Measurements from ENCODE around the gene D2HGDH.

Gene D2HGDH

DNA sequence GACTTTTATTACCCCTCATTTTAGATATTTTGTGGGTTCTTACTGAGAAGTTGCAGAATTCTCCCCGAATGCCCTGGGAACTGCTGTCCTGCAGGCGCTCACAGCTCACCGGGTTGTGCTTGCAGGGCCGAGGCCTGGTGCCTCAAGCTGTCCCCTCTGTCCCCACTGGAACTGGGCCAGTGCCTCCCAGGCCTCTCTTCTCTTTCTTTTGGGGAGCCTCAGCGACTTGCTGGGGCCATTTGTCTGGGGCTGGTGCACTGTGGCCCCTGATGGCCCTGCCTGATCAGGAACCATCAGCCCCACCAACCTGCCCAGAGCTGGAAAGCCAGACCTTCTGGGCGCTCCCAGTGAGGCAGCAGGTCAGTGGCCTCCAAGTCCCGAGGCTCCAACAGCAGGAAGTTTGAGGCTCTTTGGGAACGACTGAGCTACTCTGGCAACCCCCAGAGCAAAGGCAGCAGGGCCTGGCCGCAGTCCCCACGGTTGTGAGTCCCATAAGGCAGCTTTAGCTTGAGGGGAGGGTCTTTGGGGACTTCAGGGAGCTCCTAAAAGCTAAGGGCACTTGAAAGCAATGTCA, 59.9 kb downstream of the D2HGDH start:
- Histone ChIP-seq H3K27me3 (ENCODE audit: insufficient read depth, poor library complexity, severe bottlenecking) (no peaks in the 10 kb centered on the region), H3K27ac (ENCODE audit: poor library complexity, severe bottlenecking) (no peak overlapping the region), H3K9me3 (ENCODE audit: severe bottlenecking) (no peaks in the 10 kb centered on the region), H3K4me1 (ENCODE audit: insufficient read depth, poor library complexity, severe bottlenecking) (no peaks in the 10 kb centered on the region), H3K36me3 (ENCODE audit: low read depth) (no peaks in the 10 kb centered on the region), H3K4me3 (ENCODE audit: severe bottlenecking) (no peak overlapping the region)
- no peak for DNase-seq (ENCODE audit: low spot score)
- no peak for ATAC-seq (ENCODE audit: low read depth)
- TF ChIP-seq, protein P1, sequence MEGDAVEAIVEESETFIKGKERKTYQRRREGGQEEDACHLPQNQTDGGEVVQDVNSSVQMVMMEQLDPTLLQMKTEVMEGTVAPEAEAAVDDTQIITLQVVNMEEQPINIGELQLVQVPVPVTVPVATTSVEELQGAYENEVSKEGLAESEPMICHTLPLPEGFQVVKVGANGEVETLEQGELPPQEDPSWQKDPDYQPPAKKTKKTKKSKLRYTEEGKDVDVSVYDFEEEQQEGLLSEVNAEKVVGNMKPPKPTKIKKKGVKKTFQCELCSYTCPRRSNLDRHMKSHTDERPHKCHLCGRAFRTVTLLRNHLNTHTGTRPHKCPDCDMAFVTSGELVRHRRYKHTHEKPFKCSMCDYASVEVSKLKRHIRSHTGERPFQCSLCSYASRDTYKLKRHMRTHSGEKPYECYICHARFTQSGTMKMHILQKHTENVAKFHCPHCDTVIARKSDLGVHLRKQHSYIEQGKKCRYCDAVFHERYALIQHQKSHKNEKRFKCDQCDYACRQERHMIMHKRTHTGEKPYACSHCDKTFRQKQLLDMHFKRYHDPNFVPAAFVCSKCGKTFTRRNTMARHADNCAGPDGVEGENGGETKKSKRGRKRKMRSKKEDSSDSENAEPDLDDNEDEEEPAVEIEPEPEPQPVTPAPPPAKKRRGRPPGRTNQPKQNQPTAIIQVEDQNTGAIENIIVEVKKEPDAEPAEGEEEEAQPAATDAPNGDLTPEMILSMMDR (IDR thresholded peaks at IDR 0.05; ENCODE audit: poor library complexity, severe bottlenecking), result no peak

DNA sequence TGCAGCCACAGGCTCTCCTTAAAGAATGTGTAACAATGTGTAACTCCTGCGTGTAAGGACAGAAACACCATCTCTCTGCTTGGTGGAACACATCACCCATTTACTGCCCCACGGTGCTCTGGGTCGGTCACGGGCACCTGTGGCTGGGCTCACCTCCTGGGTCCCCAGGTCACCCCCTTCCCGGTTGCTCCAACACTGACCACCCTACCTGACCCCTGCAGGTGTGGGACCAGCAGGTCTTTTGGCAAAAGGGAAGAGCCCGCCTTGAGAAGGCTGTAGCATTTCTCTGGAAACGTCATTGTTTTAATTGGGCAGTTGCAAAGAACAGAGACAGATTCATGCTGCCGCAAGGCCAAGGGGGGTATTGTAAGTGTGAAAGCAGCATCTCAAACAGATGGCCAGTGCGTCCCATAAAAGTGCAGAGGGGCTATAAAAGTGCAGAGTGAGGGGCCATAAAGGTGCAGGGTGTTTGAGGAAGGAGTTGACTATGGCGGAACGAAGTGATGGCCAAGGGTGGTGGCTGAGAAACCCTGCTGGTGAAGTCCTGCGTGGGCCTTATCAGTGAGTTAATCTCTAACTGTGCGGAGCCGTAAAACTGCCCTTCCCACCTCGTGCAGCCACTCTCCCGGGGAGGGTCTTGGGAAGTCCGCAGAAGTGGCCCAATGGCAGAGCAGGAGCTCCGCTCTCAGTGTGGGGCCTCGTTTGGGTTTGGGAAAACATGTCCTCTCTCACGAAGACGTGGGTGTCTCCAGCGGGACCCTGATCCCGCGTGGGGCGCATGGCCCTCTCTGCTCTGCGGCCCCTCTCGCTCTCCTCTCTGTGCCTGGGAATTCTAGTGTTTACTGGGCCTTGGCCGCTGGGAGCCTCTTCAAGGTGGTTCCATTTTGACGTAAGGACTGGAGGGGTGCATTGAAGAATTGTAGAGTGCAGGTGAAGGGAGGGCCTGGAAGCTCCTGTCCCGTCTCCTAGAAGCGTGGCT, 60.9 kb downstream of the D2HGDH start:
- Histone ChIP-seq H3K27ac (ENCODE audit: poor library complexity, severe bottlenecking) (no peak overlapping the region), H3K9me3 (ENCODE audit: severe bottlenecking) (no peaks in the 10 kb centered on the region), H3K36me3 (ENCODE audit: low read depth) (no peaks in the 10 kb centered on the region), H3K4me3 (ENCODE audit: severe bottlenecking) (no peak overlapping the region), H3K27me3 (ENCODE audit: insufficient read depth, poor library complexity, severe bottlenecking) (no peaks in the 10 kb centered on the region), H3K4me1 (ENCODE audit: insufficient read depth, poor library complexity, severe bottlenecking) (no peaks in the 10 kb centered on the region)
- TF ChIP-seq, protein P1 (IDR thresholded peaks at IDR 0.05; ENCODE audit: poor library complexity, severe bottlenecking), result no peak
- DNase-seq (ENCODE audit: low spot score) (no peak), ATAC-seq (ENCODE audit: low read depth) (no peak)

DNA sequence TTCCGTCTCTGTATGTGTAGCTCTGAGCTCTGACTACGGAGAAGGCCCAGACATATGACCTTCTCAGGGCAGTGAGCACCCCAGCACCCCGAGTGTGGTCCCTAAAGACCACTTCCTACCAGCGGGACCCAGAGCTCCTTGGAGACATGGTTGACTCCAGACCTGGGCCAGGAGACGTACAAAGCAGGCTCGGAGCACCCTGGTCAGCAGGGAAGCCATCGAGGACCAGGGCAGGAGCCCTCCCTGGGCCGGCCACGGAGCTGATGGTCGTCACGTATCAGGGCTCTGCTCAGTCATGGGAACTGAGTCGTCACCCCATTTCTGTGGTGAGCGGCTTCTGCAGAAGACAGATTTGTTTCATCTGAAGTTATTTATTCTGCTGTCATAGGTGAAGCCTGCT, 61.8 kb downstream of the D2HGDH start:
- DNase-seq (ENCODE audit: low spot score) (no peak), ATAC-seq (ENCODE audit: low read depth) (no peak)
- no peaks in the 10 kb centered on the region for H3K27me3 ChIP-seq (ENCODE audit: insufficient read depth, poor library complexity, severe bottlenecking)
- H3K4me1 ChIP-seq (ENCODE audit: insufficient read depth, poor library complexity, severe bottlenecking), result no peaks in the 10 kb centered on the region
- H3K36me3 ChIP-seq (ENCODE audit: low read depth), result no peaks in the 10 kb centered on the region
- TF ChIP-seq, protein P1 (IDR thresholded peaks at IDR 0.05; ENCODE audit: poor library complexity, severe bottlenecking), result no peak
- H3K27ac ChIP-seq (ENCODE audit: poor library complexity, severe bottlenecking), result no peak overlapping the region
- H3K4me3 ChIP-seq (ENCODE audit: severe bottlenecking), result no peak overlapping the region
- no peaks in the 10 kb centered on the region for H3K9me3 ChIP-seq (ENCODE audit: severe bottlenecking)

DNA sequence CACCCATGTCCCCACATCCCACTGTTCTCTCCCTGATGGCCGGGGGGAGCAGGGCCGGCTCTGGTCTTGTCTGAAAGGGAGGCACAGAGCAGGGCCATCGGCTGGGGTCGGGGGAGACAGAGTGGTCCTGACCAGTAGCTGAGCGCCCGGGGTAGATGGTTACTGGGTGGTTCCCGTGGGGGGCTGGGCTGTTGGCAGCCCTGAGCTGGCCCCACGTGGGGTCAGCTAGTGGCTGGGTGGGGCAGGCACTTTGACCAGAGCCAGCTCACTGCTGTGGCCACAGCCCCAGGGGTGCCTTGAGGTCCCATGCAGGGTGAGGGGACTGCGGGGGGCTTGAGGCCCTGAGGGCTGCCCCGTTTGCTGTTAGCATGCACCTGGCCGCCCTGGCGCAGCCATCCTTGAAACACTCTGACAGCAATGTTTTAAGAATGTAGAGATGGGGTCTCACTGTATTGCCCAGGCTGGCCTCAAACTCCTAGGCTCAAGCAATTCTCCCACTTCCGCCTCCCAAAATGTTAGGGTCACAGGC, 62.2 kb downstream of the D2HGDH start:
- TF ChIP-seq, protein P1 (IDR thresholded peaks at IDR 0.05; ENCODE audit: poor library complexity, severe bottlenecking), result no peak
- Histone ChIP-seq H3K4me1 (ENCODE audit: insufficient read depth, poor library complexity, severe bottlenecking) (no peaks in the 10 kb centered on the region), H3K4me3 (ENCODE audit: severe bottlenecking) (no peak overlapping the region), H3K36me3 (ENCODE audit: low read depth) (no peaks in the 10 kb centered on the region), H3K9me3 (ENCODE audit: severe bottlenecking) (no peaks in the 10 kb centered on the region), H3K27ac (ENCODE audit: poor library complexity, severe bottlenecking) (no peak overlapping the region), H3K27me3 (ENCODE audit: insufficient read depth, poor library complexity, severe bottlenecking) (no peaks in the 10 kb centered on the region)
- ATAC-seq (ENCODE audit: low read depth) (no peak), DNase-seq (ENCODE audit: low spot score) (peak; percentile 62)

Measured in RWPE2 (cell line).